ENCODE data around the gene SEC14L1. TPM values are rescaled to one million over a fixed set of nuclear protein-coding genes. Genes with fewer than 3 reads are reported as not detected.
"Not testable (repeated sequence)": the region's sequence is repeated elsewhere in the genome, so short reads cannot be mapped to it uniquely, and the experiment has no call there.

Gene SEC14L1
- total RNA-seq, result 63.9 TPM
- long read RNA-seq, full-length matches to known transcripts, result 19 of 64 reads
- long read RNA-seq, partial matches to known transcripts, result 12 of 64 reads
- long read RNA-seq, other reads (novel, unspliced or antisense), result 33 of 64 reads

DNA sequence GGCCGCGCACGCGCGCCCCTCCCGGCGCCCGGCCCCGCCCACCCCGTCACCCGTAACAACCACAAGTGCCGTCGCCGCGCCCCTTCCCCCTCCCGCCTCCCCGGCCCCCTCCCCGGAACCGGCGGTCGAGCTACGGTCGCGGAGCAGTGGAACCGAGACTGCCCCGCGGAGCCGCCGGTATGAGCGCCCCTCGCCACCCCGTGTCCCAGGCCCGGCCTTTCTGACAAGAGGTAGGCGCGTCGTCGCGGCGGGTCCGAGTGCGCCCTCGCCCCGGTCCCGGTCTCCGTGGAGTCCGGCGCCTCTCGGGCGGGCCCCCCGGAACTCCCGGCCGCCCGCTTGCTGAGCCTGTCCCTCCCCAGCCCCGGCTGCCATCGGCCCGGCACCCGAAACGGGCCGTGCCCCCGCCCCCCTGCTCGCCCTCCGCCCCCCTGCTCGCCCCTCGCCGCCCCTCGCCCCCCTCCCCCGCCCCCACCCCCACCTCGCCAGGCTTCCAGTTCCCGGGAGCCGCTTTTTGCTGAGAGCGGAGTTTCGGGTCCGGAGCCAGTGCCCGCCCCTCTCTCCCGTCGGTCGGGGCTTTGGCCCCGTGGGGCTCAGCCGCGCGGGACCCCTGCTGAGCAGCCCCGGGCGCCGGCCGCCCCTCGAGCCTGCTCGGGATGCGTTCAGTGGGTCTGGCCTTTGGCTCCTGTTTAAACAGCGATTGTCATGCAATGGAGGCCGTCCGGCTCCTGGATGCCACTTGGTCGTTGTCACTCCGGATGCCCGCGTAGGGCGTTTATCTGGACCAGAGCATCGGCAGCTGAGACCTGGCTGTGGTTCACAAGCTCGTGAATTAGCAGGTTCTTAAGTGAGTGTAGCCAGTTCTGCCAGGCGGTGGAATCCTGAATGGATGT, at the start of gene SEC14L1:
Gene SEC14L1 (plus strand): TSS at position 92 of the 890 bp plus-strand sequence. CDS start 2,628 bp downstream, outside the sequence.
- intact Hi-C loops (cut with DNase I), result loop anchor here (5.0 kb wide), 1 partner anchor 34 kb away; no protein-coding TSS in a partner anchor
- peak; percentile 0 for ATAC-seq (ENCODE audit: poor library complexity)
- peak; percentile 65 for DNase-seq

DNA sequence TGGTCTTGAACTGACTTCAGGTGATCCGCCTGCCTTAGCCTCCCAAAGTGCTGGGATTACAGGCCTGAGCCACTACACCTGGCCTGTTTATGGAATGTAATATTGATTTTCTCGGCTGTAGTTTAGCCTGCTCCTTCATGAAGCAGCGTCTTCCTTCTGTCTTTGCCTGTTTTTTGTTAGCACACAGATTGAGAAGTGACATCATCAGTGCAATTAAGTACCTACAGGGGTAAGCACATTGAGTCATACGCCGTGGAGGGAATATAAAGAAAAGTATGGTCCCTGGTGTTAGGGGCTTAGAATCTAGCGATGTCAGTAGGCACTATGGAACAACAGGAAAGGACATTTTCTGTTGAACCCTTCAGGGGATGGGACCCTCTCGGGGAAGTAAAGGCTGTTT, 48.7 kb upstream of the SEC14L1 start:
- DNase-seq (no peak), ATAC-seq (ENCODE audit: poor library complexity) (no peak)
- intact Hi-C loops (cut with DNase I), result no loop called here

DNA sequence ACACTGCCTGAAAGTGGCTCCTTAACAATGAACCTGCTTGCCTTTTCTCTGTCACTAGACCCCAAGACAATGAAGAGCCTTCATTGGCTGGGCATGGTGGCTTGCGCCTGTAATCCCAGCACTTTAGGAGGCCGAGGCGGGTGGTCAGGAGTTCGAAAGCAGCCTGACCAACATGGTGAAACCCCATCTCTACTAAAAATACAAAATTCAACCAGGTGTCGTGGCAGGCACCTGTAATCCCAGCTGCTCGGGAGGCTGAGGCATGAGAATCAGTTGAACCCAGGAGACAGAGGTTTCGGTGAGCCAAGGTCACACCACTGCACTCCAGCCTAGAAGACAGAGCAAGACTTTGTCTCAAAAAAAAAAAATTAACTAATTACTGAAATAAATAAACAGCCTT, 45.3 kb upstream of the SEC14L1 start:
- DNase-seq, result no peak
- intact Hi-C loops (cut with DNase I), result no loop called here
- ATAC-seq (ENCODE audit: poor library complexity), result no peak

DNA sequence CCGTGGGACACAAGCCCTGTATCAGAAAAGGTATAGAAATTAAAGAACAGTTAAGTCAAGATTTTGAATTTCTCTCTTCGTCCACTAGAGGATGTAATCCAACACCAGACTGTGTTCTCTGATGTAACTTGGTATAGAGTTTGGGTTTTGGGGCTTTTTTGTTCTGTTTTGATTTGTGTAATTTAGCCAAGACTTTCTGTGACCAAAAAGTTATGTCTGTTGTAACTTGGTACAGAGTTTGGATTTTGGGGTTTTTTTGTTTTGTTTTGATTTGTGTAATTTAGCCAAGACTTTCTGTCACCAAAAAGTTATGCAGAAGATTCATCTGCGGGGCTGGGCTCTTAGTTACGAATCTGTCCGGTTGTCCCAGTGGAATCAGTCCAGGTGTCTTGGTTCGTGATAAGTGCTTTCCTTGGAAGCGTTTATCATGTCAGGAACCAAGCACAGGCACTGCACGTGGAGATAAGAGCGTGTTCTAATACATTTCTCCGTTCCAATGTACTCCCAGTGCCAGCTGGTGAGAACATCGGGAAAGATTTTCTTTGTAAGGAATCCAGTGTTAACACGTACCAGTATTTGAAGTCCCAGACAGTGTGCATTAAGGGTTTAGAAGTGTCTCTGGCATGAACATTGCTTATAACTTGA, 44.1 kb upstream of the SEC14L1 start:
- intact Hi-C loops (cut with DNase I), result no loop called here
- no peak for DNase-seq
- peak; percentile 70 for ATAC-seq (ENCODE audit: poor library complexity)

DNA sequence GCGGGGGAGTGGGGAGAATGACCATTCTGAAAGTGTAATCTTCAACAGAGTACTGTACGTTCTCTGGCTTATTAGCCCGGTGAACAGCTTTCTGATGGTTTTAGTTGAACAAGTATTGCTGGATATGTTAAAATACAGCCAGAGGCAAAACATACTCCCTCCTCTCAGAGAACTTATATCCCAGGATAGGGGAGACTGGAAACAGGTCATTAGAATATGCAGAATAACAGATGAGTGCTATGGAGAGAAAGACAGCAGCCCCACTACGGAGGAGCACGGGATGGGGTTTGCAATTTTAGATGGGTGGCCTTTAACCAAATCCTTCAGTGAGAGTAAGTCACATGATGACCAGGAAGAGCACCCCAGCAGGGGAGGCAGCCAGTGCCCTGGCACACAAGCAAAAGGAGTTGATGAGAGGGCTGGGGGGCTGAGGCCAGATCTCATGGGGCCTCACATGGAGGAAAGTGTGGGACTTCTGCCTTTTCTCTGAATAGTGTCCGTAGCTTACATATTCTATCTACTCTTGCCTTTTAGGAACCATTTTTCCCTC, 43.1 kb upstream of the SEC14L1 start:
- DNase-seq, result no peak
- no peak for ATAC-seq (ENCODE audit: poor library complexity)
- intact Hi-C loops (cut with DNase I), result no loop called here

DNA sequence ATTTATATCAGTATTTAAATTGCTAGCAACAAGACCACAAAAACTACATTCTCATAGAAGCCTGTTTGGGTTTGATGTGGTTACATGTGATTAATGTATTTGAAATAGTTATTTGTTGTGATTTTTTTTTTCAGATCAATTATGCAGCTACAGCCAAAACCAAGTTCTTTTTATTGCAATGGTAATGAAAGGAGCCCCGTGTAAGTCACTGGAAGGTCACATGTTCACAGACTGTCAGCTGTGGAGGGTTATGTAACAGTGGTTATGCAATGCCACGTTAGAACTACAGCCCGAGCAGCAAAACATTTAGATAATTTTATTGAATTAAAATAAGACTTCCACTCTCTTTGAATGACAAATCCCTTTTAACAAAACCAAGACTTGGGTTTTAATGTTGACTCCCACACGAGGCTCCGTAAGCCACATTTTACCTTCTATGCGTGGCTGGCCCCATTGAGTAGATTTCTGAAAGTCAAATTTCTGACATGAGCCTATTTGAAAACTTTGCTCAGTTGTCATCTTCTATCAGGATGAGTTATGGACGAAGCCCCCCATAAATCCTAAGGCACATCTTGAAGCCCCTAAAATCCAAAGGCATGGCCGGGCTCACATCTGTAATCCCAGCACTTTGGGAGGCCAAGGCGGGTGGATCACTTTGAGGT, 41.8 kb upstream of the SEC14L1 start:
- intact Hi-C loops (cut with DNase I), result no loop called here
- ATAC-seq (ENCODE audit: poor library complexity) (peak; percentile 87), DNase-seq (no peak)

DNA sequence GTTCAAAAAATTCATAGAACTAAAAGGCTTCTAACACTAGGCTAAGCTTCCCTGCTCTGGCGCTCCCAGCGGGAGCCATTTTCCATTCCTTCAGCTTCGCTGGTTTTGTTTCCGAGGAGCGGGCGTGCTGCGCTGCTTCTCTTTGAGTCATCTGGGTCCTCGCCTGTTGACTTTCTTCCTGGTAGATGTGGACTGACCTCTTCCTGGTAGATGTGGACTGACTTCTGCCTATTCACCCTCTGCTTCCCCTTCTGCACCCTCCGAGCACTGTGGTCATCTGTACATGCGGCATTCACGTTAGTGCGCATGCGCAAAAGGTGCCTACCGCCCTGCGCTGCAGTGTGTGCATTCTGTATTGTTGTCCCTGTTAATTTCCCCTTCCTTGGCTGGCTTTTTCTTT, 40.8 kb upstream of the SEC14L1 start:
- intact Hi-C loops (cut with DNase I), result no loop called here
- ATAC-seq (ENCODE audit: poor library complexity) (peak; percentile 49), DNase-seq (peak; percentile 89)

DNA sequence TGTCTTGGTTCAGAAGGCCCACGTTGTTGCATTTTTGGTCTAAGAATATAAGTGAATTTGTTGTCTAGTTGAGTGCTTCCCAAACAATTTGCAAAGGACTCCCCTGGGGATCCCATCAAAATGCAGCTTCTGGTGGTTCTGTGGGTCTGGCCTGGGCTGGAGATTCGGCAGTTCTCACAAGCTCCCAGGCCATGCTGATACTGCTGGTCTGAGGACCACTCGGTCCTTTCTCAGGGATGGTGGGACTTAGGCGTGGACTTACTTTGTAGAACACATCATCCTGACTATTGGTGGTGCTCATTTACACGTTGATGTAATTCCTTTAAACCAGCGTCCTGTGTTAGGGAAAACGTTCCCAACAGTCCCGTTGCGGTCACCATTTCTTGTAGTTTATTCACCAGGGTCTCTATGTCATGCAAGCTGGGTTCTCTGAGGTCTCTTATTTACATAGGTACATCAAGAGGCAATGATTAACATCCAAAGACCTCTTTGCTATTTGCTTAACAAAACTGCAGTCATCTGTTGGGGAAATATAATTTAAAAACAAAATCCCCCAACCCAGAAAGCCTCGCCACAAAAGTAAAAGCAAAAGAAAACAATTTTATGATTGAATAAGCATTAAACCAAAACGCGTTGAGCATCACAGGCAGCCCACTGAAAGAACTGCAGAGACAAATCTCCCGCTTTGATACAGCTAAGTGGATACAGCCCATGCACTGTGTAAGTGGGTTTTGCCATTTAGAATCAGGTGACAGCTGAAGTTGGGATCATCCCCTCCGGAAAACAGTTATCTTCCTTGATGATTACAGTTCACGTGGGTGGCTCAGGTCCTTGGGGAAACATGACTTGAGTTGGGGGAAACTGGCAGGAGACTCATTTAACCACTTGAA, 39.0 kb upstream of the SEC14L1 start:
- intact Hi-C loops (cut with DNase I), result no loop called here
- no peak for ATAC-seq (ENCODE audit: poor library complexity)

DNA sequence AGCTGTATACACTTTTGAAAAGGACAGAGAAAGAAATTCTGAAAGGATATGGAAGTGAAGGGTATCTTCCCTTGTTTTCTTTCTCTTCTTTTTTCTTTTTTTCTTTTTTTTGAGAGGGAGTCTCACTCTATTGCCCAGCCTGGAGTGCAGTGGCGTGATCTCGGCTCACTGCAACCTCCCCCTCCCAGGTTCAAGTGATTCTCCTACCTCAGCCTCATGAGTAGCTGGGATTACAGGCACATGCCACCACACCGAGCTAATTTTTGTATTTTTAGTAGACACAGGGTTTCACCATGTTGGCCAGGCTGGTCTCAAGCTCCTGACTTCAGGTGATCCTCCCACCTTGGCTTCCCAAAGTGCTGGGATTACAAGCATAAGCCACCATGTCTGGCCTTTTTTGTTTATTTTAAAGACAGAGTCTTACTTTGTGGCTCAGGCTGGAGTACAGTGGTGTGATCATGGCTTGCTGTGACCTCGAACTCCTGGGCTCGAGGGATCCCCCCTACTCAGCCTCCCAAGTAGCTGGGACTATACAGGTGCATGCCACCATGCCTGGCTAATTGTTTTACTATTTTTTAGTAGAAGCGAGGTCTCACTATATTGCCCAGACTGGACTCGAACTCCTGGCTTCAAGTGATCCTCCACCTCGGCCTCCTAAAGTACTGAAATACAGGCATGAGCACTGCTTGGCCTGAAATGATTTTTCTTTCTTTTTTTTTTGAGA, 38.2 kb upstream of the SEC14L1 start:
- DNase-seq; intact Hi-C loops (cut with DNase I); ATAC-seq (ENCODE audit: poor library complexity): not testable (repeated sequence)

More for the DNA sequence above, 39.0 kb upstream of the SEC14L1 start:
- DNase-seq, result no peak

DNA sequence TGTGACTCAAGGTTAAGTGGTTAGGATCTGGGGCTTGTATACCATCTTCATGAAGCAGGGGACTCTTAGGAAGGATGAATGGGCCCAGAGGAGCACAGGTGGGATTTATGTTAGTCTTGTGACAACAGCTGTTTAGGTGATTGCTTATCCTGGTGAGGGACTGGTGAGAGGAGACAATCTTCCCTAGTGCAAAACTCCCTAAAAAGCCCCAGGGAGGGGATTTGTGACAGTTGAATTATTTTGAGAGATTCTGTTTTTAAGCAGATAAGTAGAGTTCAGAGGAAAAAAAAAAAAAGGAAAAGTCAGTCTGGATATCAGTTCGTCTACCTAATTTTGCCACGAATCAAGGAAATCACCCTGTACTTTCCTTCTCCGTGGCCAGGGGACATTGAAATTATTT, 35.1 kb upstream of the SEC14L1 start:
- DNase-seq (no peak), ATAC-seq (ENCODE audit: poor library complexity) (no peak)
- intact Hi-C loops (cut with DNase I), result loop anchor here (5.0 kb wide), 1 partner anchor 37 kb away; the partner anchor contains the start of gene SEC14L1

DNA sequence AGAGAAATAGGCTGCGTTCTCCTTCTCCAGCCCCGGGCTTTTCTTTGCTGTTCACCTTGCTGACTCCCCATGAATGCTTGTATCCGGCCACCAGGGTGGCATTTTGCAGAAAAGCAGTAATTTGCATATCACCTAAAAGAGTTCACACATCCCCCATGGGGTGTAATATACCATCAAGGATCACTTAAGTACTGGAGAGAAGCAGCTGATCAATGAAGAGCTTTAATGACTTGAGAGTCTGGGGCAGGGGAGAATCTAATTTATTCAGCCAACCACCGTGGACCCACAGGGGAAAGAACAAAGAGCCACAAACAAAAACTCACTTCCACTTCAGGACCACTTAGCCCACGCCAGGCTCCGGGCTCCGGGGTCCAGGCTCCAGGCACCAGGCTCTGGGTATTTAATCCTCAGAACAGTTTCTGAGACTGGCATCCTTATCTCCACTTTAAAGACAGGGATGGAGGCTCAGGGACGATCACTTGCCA, 33.9 kb upstream of the SEC14L1 start:
- no peak for ATAC-seq (ENCODE audit: poor library complexity)
- intact Hi-C loops (cut with DNase I), result loop anchor here (5.0 kb wide), 1 partner anchor 35 kb away; the partner anchor contains the start of gene SEC14L1
- DNase-seq, result no peak

DNA sequence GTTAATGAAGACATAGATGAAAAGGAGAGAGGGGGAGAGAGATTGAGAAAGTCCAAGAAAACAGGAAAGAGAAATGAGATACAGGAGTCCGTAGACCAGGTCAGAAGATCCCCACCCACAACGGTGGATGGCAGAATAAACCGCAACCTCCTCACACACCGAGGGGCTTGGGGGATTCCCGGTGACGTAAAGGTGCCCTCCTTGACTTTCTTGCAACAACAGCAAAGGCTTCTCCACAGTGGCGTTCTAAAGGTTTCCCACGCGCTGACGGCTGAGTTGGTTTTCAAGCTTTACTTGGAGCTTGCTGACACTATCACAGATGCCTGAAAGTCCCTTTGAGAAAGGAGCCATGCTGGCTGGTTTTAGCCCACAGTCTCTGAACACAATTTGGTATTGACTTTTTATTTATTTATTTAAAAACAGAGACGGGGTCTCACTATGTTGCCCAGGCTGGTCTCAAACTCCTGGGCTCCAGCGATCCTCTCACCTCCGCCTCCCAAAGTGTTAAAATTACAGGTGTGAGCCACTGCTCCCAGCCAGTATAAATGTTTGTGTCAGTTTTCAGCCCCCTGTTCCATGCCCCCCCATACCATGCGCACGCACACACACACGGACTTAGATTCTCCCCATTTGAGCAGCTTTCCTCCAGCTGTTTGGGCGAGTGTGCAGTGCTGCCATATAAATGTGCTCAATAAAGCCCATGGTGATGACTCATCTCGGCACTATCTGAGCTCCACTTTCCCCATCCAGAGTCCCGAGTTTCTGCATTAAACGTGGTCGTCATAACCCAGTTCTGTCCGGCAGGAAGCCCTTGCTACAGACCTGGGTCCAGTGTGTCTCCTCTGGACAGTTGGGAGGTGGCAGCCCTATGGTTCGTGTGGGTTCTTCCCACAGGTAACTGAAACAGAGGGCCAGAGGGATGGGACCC, 33.0 kb upstream of the SEC14L1 start:
- intact Hi-C loops (cut with DNase I), result loop anchor here (5.0 kb wide), 1 partner anchor 35 kb away; the partner anchor contains the start of gene SEC14L1
- ATAC-seq (ENCODE audit: poor library complexity) (no peak), DNase-seq (no peak)

DNA sequence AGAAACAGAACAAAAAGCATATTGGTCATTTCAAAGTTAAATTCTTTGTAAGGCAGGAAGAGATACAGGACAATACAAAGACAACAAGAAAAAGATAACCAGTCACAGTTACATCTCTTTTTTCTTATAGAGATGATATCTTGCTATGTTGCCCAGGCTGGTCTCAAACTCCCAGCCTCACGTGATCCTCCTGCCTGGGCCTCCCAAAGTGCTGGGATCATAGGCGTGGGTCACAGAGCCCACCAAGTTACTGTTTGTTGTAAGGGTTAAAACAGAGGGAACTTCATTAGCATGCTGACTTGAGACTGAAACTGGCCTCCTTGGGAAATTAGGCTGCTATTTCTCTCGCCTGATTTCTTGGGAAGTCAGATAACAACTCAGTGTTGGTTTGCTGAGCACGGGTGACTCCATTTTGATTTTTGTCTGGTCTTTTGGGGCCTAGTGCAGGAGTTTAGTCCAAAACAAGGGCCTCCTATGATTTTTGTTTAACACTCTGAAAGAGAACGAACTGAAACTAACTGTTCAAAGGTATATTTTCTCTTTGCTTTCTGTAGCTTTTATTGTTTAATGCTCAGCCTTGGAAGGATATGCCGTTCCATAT, 31.5 kb upstream of the SEC14L1 start:
- intact Hi-C loops (cut with DNase I), result loop anchor here (5.0 kb wide), 1 partner anchor 33 kb away; the partner anchor contains the start of gene SEC14L1
- ATAC-seq (ENCODE audit: poor library complexity) (no peak), DNase-seq (no peak)

DNA sequence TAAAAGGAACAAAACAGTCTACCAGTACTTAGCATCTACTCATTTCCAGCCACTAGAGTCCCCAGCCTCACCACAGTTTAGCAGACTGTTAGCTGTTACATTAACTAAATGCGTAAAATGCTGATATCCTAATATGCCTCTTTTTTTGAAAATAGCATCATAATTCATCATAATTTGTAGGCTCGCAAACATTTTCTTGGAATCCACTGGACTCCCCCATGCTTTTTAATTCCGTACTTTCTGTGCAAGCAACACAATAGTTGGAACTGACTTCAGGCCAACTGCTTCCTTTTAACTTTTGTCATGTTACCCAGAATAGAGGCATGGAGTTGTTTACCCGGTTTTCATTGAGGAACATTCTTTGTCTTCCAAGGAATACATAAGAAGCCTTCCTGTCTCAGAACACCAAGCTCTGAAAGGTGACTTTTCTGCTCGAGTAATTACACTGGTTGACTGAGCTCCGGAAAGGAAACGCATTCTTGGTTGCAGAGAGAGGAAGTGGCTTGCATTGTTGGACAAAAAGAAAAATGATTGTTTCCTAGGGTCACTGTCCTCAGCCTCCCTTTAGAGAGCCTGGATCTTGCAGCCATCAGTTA, 30.9 kb upstream of the SEC14L1 start:
- intact Hi-C loops (cut with DNase I), result loop anchor here (5.0 kb wide), 1 partner anchor 32 kb away; the partner anchor contains the start of gene SEC14L1
- DNase-seq, result no peak
- ATAC-seq (ENCODE audit: poor library complexity), result peak; percentile 58

Data from Right ventricle myocardium superior (tissue), 1 donor.